Activated B cell treated with CpG ODN at 0.5 μM for 24 hours (primary cell): ENCODE data around the gene KCNE4. TPM values are rescaled to one million over a fixed set of nuclear protein-coding genes. Genes with fewer than 3 reads are reported as not detected.

ENCODE experiments used
- ATAC-seq: fragments of 200-7000 bp; cut with Tn5 transposase; one replicate; pipeline ENCODE4 v1.10.0; 2021; ENCODE audit warnings: low read depth, mild to moderate bottlenecking, moderate library complexity
- CTCF ChIA-PET: fragments of 350-600 bp; sonication (Branson Sonifier 250); formaldehyde crosslinking; loops from one replicate; lab custom pipeline; 2021; ENCODE audit warnings: antibody characterized with exemption; lab: Charles Lee
- POLR2A ChIA-PET: fragments of 350-600 bp; sonication (Branson Sonifier 250); formaldehyde crosslinking; loops from one replicate; lab custom pipeline; 2021; ENCODE audit warnings: antibody characterized with exemption; lab: Charles Lee
- DNase-seq: peaks from one replicate; pipeline ENCODE4 v3.0.0; 2022
- H3K27ac Mint-ChIP-seq: one replicate; pipeline ENCODE4 v1.8.0; 2020; ENCODE audit warnings: mixed read lengths
- H3K27me3 Mint-ChIP-seq: one replicate; pipeline ENCODE4 v1.8.0; 2021; ENCODE audit warnings: mixed read lengths
- H3K36me3 Mint-ChIP-seq: one replicate; pipeline ENCODE4 v1.8.0; 2021; ENCODE audit warnings: low read depth, mixed read lengths
- H3K4me1 Mint-ChIP-seq: one replicate; pipeline ENCODE4 v1.8.0; 2021; ENCODE audit warnings: mixed read lengths
- H3K4me3 Mint-ChIP-seq: one replicate; pipeline ENCODE4 v1.8.0; 2020; ENCODE audit warnings: mild to moderate bottlenecking, mixed read lengths
- H3K9me3 Mint-ChIP-seq: one replicate; pipeline ENCODE4 v1.8.0; 2020; ENCODE audit warnings: mixed read lengths
- CTCF ChIP-seq: fragments of 200-600 bp; IDR thresholded peaks from one replicate; pipeline ENCODE4 v1.8.0; 2022; ENCODE audit warnings: antibody characterized with exemption, mild to moderate bottlenecking
- intact Hi-C: fragments of 100-400 bp; cut with micrococcal nuclease; formaldehyde crosslinking; loops from one replicate; pipeline ENCODE4 v1.15.1; 2024
- total RNA-seq: library from RNA; stranded (reverse); gene quantifications from 2 replicates; pipeline ENCODE4 v1.2.3, GENCODE V29; 2022

The KCNE4 gene
- total RNA-seq, 1 donor from 2014 or later = not detected

GRCh38 chr2:223102450-223102849, 50.5 kb downstream of the KCNE4 start:
- no peak overlapping the region for H3K27ac Mint-ChIP-seq

GRCh38 chr2:223104336-223105132, 52.5 kb downstream of the KCNE4 start:
- Mint-ChIP-seq H3K9me3 (no peaks in the 10 kb centered on the region), H3K27me3 (no peaks in the 10 kb centered on the region), H3K4me1 (no peaks in the 10 kb centered on the region), H3K4me3 (no peak overlapping the region), H3K36me3 (no peaks in the 10 kb centered on the region), H3K27ac (no peak overlapping the region)
- ChIA-PET POLR2A (no interaction called here), CTCF (no interaction called here)
- ATAC-seq = no peak
- TF ChIP-seq CTCF = no peak
- DNase-seq = no peak
- intact Hi-C loops = no loop called here

More at GRCh38 chr2:223102450-223102849, 50.5 kb downstream of the KCNE4 start:
- ChIA-PET CTCF (no interaction called here), POLR2A (no interaction called here)
- intact Hi-C loops = no loop called here
- peaks cover 2% of the 10 kb centered on the region for H3K27me3 Mint-ChIP-seq
- no peaks in the 10 kb centered on the region for H3K36me3 Mint-ChIP-seq
- no peak for TF ChIP-seq CTCF
- no peak for DNase-seq
- H3K4me1 Mint-ChIP-seq = no peaks in the 10 kb centered on the region
- no peak overlapping the region for H3K4me3 Mint-ChIP-seq
- H3K9me3 Mint-ChIP-seq = no peaks in the 10 kb centered on the region
- ATAC-seq = no peak

Other genes with a start within 250 kb of the KCNE4 start
- 40.6 and 41.2 TPM in 2 replicates for gene ACSL3, start 191.2 kb upstream of the KCNE4 start, total RNA-seq